Panc1 (cell line): ENCODE measurements around the gene UCN3.

Experiments used
- CTCF ChIP-seq: fragments of 450-650 bp; IDR thresholded peaks from 2 replicates; pipeline ENCODE4 v1.5.1; 2017; ENCODE audit warnings: mild to moderate bottlenecking
- POLR2AphosphoS5 ChIP-seq: IDR thresholded peaks from 2 replicates; pipeline ENCODE4 v1.6.1; 2012; ENCODE audit warnings: mild to moderate bottlenecking, low read depth, low read length, moderate library complexity

GRCh38 chr10:5325076-5325475 lies 39.7 kb upstream of the UCN3 start:
- TF ChIP-seq POLR2AphosphoS5 (no peak), CTCF (no peak)
